Mesenchymal stem cell (in vitro differentiated cells and primary cell): ENCODE results near the gene TIMP1.
"Not testable (repeated sequence)": the region's sequence is repeated elsewhere in the genome, so short reads cannot be mapped to it uniquely, and the experiment has no call there.

Source experiments
- DNase-seq: peaks from one replicate; pipeline ENCODE4 v3.0.0-alpha.2; 2013
- H2AFZ ChIP-seq: one replicate; pipeline ENCODE4 v1.6.1; 2013; ENCODE audit warnings: low read depth, mild to moderate bottlenecking, control low read depth, inconsistent platforms, low read length, moderate library complexity
- H2AK5ac ChIP-seq: 2 replicates; pipeline ENCODE4 v1.6.1; 2013; ENCODE audit warnings: low read length, moderate library complexity, mild to moderate bottlenecking, inconsistent platforms; ENCODE audit not compliant: severe bottlenecking
- H2BK120ac ChIP-seq: one replicate; pipeline ENCODE4 v1.6.1; 2013; ENCODE audit warnings: low read depth, mild to moderate bottlenecking, inconsistent platforms, low read length, moderate library complexity
- H2BK12ac ChIP-seq, 2 experiments: one replicate each; pipeline ENCODE4 v1.6.1; 2013; ENCODE audit warnings: inconsistent platforms in 2 of 2, low read length in 2 of 2, mild to moderate bottlenecking in 2 of 2, moderate library complexity in 2 of 2, control low read depth in 1 of 2
- H2BK15ac ChIP-seq: one replicate; pipeline ENCODE4 v1.6.1; 2013; ENCODE audit warnings: mild to moderate bottlenecking, low read depth, inconsistent platforms; ENCODE audit not compliant: poor library complexity, severe bottlenecking
- H2BK5ac ChIP-seq: 2 replicates; pipeline ENCODE4 v1.6.1; 2013; ENCODE audit warnings: low read depth, mild to moderate bottlenecking, low read length, control low read depth, inconsistent platforms; ENCODE audit not compliant: poor library complexity, severe bottlenecking
- H3K14ac ChIP-seq, 2 experiments: one replicate each; pipeline ENCODE4 v1.6.1; 2013; ENCODE audit warnings: inconsistent platforms in 2 of 2, low read length in 2 of 2, control low read depth in 1 of 2, mild to moderate bottlenecking in 1 of 2, moderate library complexity in 1 of 2
- H3K18ac ChIP-seq, 2 experiments: one replicate each; pipeline ENCODE4 v1.6.1; 2013; ENCODE audit warnings: inconsistent platforms in 2 of 2, low read length in 2 of 2, control low read depth in 1 of 2, low read depth in 1 of 2, mild to moderate bottlenecking in 1 of 2
- H3K23ac ChIP-seq, 2 experiments: one replicate each; pipeline ENCODE4 v1.6.1; 2013; ENCODE audit warnings: inconsistent platforms in 2 of 2, low read length in 2 of 2, mild to moderate bottlenecking in 2 of 2, moderate library complexity in 2 of 2, control low read depth in 1 of 2
- H3K27ac ChIP-seq: 2 replicates; pipeline ENCODE4 v1.5.1; 2013; ENCODE audit warnings: mild to moderate bottlenecking, moderate library complexity, low read length, control low read depth, inconsistent platforms; ENCODE audit not compliant: poor library complexity, severe bottlenecking
- H3K27me3 ChIP-seq, 2 experiments: 2 replicates each; pipeline versions ENCODE4 v1.6.1 to v1.7.0; 2013; ENCODE audit warnings: low read length in 2 of 2, mild to moderate bottlenecking in 2 of 2, moderate library complexity in 2 of 2, control low read depth in 1 of 2, inconsistent platforms in 1 of 2; ENCODE audit not compliant: control insufficient read depth in 1 of 2, insufficient read depth in 1 of 2
- H3K36me3 ChIP-seq, 2 experiments: 2 replicates each; pipeline versions ENCODE4 v1.6.1 to v1.7.0; 2013; ENCODE audit warnings: low read length in 2 of 2, control low read depth in 1 of 2, inconsistent platforms in 1 of 2, low read depth in 1 of 2, mild to moderate bottlenecking in 1 of 2; ENCODE audit not compliant: insufficient read depth in 2 of 2, control insufficient read depth in 1 of 2
- H3K4ac ChIP-seq, 2 experiments: one replicate each; pipeline ENCODE4 v1.6.1; 2013; ENCODE audit warnings: inconsistent platforms in 2 of 2, low read length in 2 of 2, mild to moderate bottlenecking in 2 of 2, moderate library complexity in 2 of 2, control low read depth in 1 of 2, low read depth in 1 of 2
- H3K4me1 ChIP-seq: 2 replicates; pipeline ENCODE4 v1.6.1; 2013; ENCODE audit warnings: low read depth, low read length, control low read depth; ENCODE audit not compliant: control insufficient read depth, insufficient read depth
- H3K4me2 ChIP-seq: 2 replicates; pipeline ENCODE4 v1.6.1; 2013; ENCODE audit warnings: low read length, mild to moderate bottlenecking, inconsistent platforms; ENCODE audit not compliant: poor library complexity, severe bottlenecking
- H3K4me3 ChIP-seq, 2 experiments: 2 replicates each; pipeline versions ENCODE4 v1.5.1 to v1.7.0; 2013; ENCODE audit warnings: low read length in 2 of 2, mild to moderate bottlenecking in 2 of 2, control low read depth in 1 of 2, low read depth in 1 of 2; ENCODE audit not compliant: insufficient read depth in 1 of 2
- H3K79me1 ChIP-seq: replicated peaks from 2 replicates; pipeline ENCODE4 v1.6.1; 2013; ENCODE audit warnings: mild to moderate bottlenecking, control low read depth, low read length, inconsistent platforms; ENCODE audit not compliant: poor library complexity, severe bottlenecking
- H3K9ac ChIP-seq: 2 replicates; pipeline ENCODE4 v1.7.0; 2013; ENCODE audit warnings: mild to moderate bottlenecking, low read length, moderate library complexity
- H3K9me3 ChIP-seq: 2 replicates; pipeline ENCODE4 v1.7.0; 2013; ENCODE audit warnings: mild to moderate bottlenecking, low read length; ENCODE audit not compliant: control insufficient read depth
- H4K8ac ChIP-seq: one replicate; pipeline ENCODE4 v1.6.1; 2013; ENCODE audit warnings: inconsistent platforms, mild to moderate bottlenecking, low read length, moderate library complexity
- H4K91ac ChIP-seq: one replicate; pipeline ENCODE4 v1.6.1; 2013; ENCODE audit warnings: mild to moderate bottlenecking, low read length, inconsistent platforms
- WGBS: methylation state at CpG from one replicate; pipeline ENCODE4 v1.1.7; 2013; ENCODE audit warnings: mixed read lengths; 5-methylcytosine and 5-hydroxymethylcytosine counted together

The TIMP1 gene

GRCh38 chrX:47596256-47596655 is 14.0 kb downstream of the TIMP1 start:
- Histone ChIP-seq H2AFZ (no peak overlapping the region), H3K27me3 (no peaks in the 10 kb centered on the region), H2BK120ac (no peak overlapping the region), H3K4me2 (no peak overlapping the region), H4K91ac (no peak overlapping the region), H2BK5ac (no peak overlapping the region), H2BK12ac (no peak overlapping the region), H3K4me1 (no peaks in the 10 kb centered on the region), H3K14ac (no peak overlapping the region), H3K4me3 (no peak overlapping the region), H2AK5ac (no peak overlapping the region), H2BK15ac (no peak overlapping the region), H4K8ac (no peak overlapping the region), H3K23ac (no peak overlapping the region), H3K36me3 (no peaks in the 10 kb centered on the region), H3K79me1 (no peaks in the 10 kb centered on the region), H3K27ac (no peak overlapping the region), H3K4ac (no peak overlapping the region), H3K9ac (no peak overlapping the region), H3K9me3 (peaks cover 23% of the 10 kb centered on the region), H3K18ac (no peak overlapping the region)
- 70% methylated on average over 1 of the region's 2 CpGs for WGBS
- DNase-seq: peak; percentile 73

- WGBS: no CpG with 5 or more reads among the region's 3 CpGs
- DNase-seq: no peak
- Histone ChIP-seq H3K79me1 (no peaks in the 10 kb centered on the region), H3K9me3 (peaks cover 26% of the 10 kb centered on the region), H2BK120ac (no peak overlapping the region), H2AK5ac (no peak overlapping the region), H3K4ac (no peak overlapping the region), H3K9ac (no peak overlapping the region), H2BK15ac (no peak overlapping the region), H3K4me2 (no peak overlapping the region), H3K4me1 (no peaks in the 10 kb centered on the region), H2BK12ac (no peak overlapping the region), H2AFZ (no peak overlapping the region), H3K4me3 (no peak overlapping the region), H3K27me3 (no peaks in the 10 kb centered on the region), H3K14ac (no peak overlapping the region), H2BK5ac (no peak overlapping the region), H4K8ac (no peak overlapping the region), H3K36me3 (no peaks in the 10 kb centered on the region), H3K23ac (no peak overlapping the region), H3K18ac (no peak overlapping the region), H3K27ac (no peak overlapping the region), H4K91ac (no peak overlapping the region)
Measured at GRCh38 chrX:47597222-47597621, 15.0 kb downstream of the TIMP1 start.

GRCh38 chrX:47603125-47603524 is 20.9 kb downstream of the TIMP1 start:
- not testable (repeated sequence) for H2BK5ac ChIP-seq, H3K9ac ChIP-seq, H3K27ac ChIP-seq, H2AK5ac ChIP-seq, H2BK120ac ChIP-seq, H3K36me3 ChIP-seq, H3K4me1 ChIP-seq, H3K79me1 ChIP-seq, H3K4me3 ChIP-seq, H3K23ac ChIP-seq, H4K91ac ChIP-seq, H3K14ac ChIP-seq, DNase-seq, H3K4me2 ChIP-seq, H3K18ac ChIP-seq, H3K4ac ChIP-seq, H2BK15ac ChIP-seq, H2AFZ ChIP-seq, H4K8ac ChIP-seq, H2BK12ac ChIP-seq
- WGBS: 100% methylated on average over 1 of the region's 4 CpGs
- peaks cover 9 to 19% of the 10 kb centered on the region in 2 experiments for H3K27me3 ChIP-seq
- peaks cover 18% of the 10 kb centered on the region for H3K9me3 ChIP-seq

- 91% methylated on average over 9 of the region's 9 CpGs for WGBS
- H3K18ac ChIP-seq: no peak overlapping the region
- no peak overlapping the region for H2BK15ac ChIP-seq
- H3K9ac ChIP-seq: no peak overlapping the region
- no peak overlapping the region for H3K4me3 ChIP-seq
- no peak overlapping the region for H3K4ac ChIP-seq
- H2BK5ac ChIP-seq: no peak overlapping the region
- H3K4me2 ChIP-seq: no peak overlapping the region
- H2AK5ac ChIP-seq: no peak overlapping the region
- peaks cover 13% of the 10 kb centered on the region for H3K9me3 ChIP-seq
- no peak overlapping the region for H4K8ac ChIP-seq
- peaks cover 2% of the 10 kb centered on the region for H3K4me1 ChIP-seq
- H3K36me3 ChIP-seq: no peaks in the 10 kb centered on the region
- no peak overlapping the region for H2BK12ac ChIP-seq
- H4K91ac ChIP-seq: no peak overlapping the region
- no peak overlapping the region for H2AFZ ChIP-seq
- no peak overlapping the region for H3K27ac ChIP-seq
- peaks cover 12 to 38% of the 10 kb centered on the region in 2 experiments for H3K27me3 ChIP-seq
- DNase-seq: no peak
- no peak overlapping the region for H3K23ac ChIP-seq
- no peaks in the 10 kb centered on the region for H3K79me1 ChIP-seq
- H2BK120ac ChIP-seq: no peak overlapping the region
- no peak overlapping the region for H3K14ac ChIP-seq
Measured at GRCh38 chrX:47605024-47605423, 22.8 kb downstream of the TIMP1 start.
